Activated CD8-positive, alpha-beta memory T cell treated with anti-CD3 and anti-CD28 coated beads for 36 hours (primary cell): ENCODE data around the gene DPF1. TPM values are rescaled to one million over a fixed set of nuclear protein-coding genes. Genes with fewer than 3 reads are reported as not detected.
"Not testable (repeated sequence)": the region's sequence is repeated elsewhere in the genome, so short reads cannot be mapped to it uniquely, and the experiment has no call there.

Source experiments
- CTCF ChIA-PET: fragments of 350-600 bp; sonication (Branson Sonifier 250); formaldehyde crosslinking; loops from one replicate; lab custom pipeline; 2021; ENCODE audit warnings: antibody characterized with exemption; lab: Charles Lee
- POLR2A ChIA-PET: fragments of 350-600 bp; sonication (Branson Sonifier 250); formaldehyde crosslinking; loops from one replicate; lab custom pipeline; 2021; ENCODE audit warnings: antibody characterized with exemption; lab: Charles Lee
- total RNA-seq, 2 experiments: library from RNA; stranded (reverse); gene quantifications; one replicate each; pipeline ENCODE4 v1.2.3, GENCODE V29; 2021

The DPF1 gene
- under 1 TPM; 0.48 to 0.65 TPM for total RNA-seq

DNA sequence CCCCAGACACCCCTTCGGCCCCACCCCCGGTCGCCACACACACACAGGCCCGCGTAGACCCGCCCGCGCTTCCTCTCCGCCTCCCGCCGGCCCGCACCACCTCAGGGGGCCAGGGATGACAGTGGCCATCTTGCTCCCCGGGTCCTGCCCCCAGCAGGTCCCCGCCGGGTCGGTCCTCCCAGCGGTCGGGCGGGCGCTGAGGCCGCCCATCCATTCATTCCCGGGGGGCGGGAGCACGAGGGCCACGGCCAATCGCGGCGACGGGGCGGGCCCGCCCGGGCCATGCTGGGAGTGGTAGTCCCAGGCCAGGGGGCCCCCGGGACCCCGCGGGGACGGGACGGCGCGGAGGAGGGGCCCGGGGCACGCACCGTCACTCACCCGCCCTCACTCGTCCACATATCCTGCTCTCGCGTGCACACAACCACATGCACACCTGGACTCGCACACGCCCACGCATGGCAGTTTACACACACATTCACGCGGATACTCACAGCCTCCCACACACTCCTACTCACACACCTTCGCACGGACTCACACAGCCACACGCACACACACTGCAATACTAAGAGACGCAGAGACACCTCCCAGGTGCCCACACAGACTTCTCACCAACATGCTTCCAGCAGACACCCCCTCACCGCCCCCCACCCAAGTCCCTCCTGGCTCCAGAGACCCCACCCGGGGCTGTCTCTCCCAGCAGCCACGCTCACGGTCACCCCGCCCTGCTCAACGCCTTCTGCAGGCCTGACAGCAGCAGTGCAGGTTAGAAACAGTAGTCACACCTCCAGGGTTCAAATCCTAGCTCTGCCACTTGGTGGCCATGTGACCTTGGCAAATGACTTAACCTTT lies at the start of gene DPF1:
TSS of gene DPF1 (minus strand) at position 209 of the 849 bp plus-strand sequence. CDS start at position 129, 80 bp downstream.
- POLR2A ChIA-PET = no interaction called here
- CTCF ChIA-PET = interaction anchor here (1.4 kb wide), 1 partner anchor 322 kb away, joined by 7 read pairs; no protein-coding TSS in a partner anchor

DNA sequence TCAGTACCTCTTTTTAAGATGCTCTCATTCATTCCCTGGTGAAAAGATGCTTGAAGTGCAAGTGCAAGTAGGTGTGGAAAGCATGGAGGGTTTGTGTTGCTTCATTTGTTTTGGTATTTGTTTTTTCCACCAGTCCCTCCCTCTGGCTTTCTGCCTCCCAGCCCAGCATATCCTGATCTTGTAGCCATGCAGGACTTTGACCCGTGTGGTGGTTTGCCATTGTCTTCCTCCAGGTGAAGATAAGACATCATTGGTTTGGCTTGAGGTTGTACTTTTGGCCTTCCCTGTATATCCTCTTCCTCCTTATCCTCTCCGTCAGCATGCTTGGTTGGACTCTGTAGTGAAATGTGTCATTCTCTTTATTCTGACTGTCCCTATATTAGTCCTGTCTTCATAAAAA lies 49.5 kb upstream of the DPF1 start:
- ChIA-PET CTCF (no interaction called here), POLR2A (no interaction called here)

DNA sequence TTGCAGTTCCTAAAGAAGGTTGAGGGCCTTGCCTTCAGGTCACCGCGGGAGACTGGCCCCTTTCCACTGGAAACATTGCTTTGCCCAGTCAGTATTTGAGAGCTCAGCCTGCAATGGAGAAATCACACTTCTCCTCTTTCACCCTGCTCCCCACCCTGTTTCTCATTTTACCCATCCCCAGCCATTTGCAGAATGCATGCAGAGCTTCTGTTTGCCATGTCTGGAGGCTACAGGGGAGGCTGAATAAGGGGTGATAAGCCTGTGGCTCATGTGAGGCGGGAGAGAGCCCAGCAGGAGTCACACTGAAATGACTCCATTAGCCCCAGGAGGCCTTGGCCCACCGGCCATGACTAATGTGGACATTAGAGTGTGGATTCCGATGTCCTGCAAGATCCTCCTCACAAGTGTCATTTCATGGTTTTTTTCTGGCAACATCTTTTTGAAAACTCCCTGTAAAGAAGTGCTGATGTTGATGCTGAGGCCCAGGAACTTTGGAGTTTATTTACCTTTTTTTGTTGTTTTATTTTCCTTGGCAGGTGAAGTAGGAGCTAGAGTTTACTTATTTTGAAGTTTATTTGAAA lies 46.7 kb upstream of the DPF1 start:
- CTCF ChIA-PET = no interaction called here
- POLR2A ChIA-PET = no interaction called here

DNA sequence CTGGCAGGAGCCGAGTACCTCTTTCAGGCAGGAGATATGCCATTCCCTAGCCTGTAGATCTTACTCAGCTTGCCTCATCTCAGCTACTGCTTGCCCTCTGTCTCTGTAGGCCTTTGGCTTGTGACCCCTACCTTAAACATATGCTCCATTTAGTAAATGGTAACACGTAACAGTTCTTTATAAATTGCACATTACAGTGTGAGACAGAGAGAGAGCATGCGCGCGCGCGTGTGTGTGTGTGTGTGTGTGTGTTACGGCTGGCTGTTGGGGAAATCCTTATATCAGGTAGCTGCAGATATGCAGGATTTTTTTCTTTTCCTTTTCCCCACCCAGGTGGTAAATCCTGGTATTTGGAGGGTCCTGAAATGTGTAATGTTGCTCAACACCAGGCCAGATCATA lies 44.5 kb upstream of the DPF1 start:
- ChIA-PET CTCF (interaction anchor here (0.5 kb wide), 1 partner anchor 120 kb away, joined by 3 read pairs; no protein-coding TSS in a partner anchor), POLR2A (no interaction called here)

DNA sequence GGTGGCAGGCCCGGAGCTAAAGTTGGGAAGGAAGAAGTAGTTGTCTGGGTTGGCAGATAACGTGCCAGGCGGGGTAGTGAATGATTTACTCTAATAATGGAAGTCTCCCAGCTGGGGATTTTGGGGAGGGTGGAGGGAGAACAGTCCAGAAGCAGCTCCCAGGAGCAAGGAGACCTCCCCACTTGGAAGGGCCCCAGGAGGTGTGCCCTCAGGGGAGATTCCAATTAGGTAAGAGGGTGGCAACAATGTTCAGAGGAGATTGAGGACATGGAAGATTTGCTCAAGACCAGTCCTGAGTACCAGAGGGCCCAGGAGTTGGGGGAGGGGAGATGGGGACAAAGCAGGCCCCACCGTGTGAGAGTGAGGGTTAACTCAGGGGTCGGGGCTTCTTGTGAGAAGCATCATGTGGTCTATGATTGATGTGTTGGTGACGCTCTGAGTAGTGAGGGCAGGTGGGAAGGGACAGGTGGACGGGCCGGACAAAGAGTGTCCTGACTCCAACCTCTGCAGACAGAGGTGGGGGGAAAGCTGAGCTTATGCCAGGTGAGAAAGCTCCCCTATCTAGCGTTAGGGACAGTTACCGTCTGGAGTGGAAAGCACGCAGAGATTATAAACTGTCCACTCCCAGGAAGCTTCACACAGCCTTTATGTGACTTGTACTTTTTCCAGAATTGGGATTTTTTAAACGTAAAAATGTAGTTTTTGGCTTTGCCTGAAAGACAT lies 43.9 kb upstream of the DPF1 start:
- CTCF ChIA-PET = interaction anchor here (0.5 to 1.5 kb wide), 2 partner anchors 24 to 119 kb away, joined by 3 to 5 read pairs; no protein-coding TSS in a partner anchor
- POLR2A ChIA-PET = no interaction called here

DNA sequence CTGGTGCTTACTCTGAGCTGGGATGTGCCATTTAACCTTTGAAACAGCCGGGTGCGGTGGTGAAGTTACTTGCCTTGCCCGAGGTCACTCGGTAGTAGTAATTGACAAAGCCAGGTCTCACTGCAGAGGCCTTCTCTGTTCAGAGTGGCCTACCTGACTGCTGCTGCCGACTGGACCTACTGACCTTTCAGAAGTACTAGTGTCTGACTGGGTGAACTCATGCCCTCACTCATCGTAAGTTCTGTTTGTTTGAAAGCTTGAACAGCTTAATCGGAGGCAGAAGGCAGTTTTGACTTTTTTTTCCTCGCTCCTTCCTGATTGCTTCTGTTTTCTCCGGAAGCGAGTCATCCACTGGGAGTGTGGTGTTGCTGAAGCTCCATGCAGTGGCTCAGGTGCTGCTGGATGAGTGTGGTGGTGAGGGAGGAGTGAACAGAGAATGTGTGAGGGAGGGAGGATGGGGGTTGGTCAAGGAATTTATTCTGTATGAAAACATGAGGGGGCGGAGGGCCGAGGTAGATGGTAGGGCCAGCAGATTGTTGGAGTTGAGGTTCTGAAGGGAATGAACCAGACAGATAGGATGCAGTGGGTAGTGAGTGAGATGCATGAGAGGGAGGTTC lies 43.1 kb upstream of the DPF1 start:
- ChIA-PET POLR2A (no interaction called here), CTCF (interaction anchor here (1.5 kb wide), 1 partner anchor 23 kb away, joined by 5 read pairs; no protein-coding TSS in a partner anchor)

DNA sequence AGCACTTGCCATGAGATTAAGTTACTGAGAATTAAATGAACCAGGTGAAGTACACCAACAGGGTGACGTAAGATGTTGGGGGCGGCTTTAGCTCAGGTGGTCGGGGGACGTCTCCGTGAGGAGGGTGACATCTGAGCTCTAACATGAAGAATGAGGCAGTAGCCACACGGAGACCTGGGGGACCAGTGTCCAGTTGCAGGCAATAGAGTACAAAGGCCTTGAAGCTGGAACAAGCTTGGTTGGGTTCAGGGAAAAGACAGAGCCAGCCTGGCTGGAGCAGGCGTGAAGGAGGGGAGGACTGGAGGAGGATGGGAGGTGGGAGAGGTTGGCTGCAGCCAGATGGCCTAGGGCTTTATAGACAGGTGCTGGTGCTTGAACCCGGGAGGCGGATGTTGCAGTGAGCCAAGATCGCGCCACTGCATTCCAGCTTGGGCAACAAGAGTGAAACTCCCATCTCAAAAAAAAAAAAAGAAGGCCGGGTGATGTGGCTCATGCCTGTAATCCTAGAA lies 42.0 kb upstream of the DPF1 start:
- POLR2A ChIA-PET = interaction anchor here (0.7 kb wide), 1 partner anchor 359 kb away, joined by 3 read pairs; the partner anchor contains the start of gene SIPA1L3
- CTCF ChIA-PET = interaction anchor here (0.6 to 1.9 kb wide), 2 partner anchors 84 to 363 kb away, joined by 3 to 7 read pairs; no protein-coding TSS in a partner anchor

DNA sequence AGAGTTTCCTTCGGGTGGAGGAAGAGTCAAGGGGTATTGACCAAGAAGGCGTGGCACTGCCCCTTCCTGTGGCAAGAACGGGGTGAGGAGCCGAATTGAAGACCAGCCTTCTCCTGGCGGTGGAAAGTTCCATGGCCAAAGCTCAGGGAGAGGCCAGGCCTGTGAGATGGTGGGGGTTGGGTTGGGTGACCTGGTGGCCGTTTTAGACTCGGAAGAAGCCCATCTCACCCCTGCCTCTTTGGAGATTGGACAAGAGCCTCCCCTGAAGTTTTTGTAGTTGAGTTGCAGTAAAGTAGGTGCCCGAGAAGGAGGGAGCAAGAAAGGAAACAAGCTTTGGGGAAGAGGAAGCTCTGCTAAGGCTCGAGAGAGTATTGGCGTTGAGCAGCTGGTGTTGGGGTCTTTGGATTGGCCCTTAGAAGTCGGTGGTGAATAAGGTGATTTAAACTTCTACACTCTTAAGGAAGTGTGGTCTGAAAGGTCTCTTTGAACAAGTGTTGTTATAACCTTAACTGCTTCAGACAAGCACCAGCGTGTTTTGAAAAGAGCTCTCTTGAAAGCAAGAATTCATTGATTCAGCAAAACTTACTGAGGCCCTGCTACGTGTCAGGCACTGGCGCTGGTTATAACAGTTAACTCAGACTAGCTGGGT lies 41.3 kb upstream of the DPF1 start:
- POLR2A ChIA-PET = interaction anchor here (0.6 to 0.7 kb wide), 2 partner anchors 207 to 358 kb away, joined by 3 to 16 read pairs; partner anchors contain the start of gene SIPA1L3
- CTCF ChIA-PET = interaction anchor here (0.6 to 1.9 kb wide), 2 partner anchors 83 to 363 kb away, joined by 3 to 7 read pairs; no protein-coding TSS in a partner anchor

DNA sequence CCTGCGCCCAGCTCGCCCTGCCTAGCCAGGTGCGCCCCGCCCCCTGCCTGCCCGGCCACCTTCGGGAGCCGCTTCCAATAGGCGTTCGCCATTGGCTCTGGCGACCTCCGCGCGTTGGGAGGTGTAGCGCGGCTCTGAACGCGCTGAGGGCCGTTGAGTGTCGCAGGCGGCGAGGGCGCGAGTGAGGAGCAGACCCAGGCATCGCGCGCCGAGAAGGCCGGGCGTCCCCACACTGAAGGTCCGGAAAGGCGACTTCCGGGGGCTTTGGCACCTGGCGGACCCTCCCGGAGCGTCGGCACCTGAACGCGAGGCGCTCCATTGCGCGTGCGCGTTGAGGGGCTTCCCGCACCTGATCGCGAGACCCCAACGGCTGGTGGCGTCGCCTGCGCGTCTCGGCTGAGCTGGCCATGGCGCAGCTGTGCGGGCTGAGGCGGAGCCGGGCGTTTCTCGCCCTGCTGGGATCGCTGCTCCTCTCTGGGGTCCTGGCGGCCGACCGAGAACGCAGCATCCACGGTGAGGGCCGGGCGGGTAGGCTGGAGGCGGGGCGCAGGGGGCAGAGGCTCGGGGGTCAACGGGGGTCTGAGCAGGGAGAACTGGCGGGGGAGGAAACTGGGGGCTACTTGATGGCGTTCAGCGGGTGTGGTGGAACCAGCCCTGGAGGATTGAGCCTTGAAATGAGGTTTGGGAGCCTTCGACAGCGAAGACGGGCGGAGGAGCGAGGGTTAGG lies 40.6 kb upstream of the DPF1 start, which contains the start of gene SPINT2:
TSS of gene SPINT2 (plus strand) at position 88 of the 727 bp plus-strand sequence. CDS start at position 408, 320 bp downstream.
- ChIA-PET POLR2A (no interaction called here), CTCF (interaction anchor here (1.0 to 1.9 kb wide), 3 partner anchors 18 to 362 kb away, joined by 3 to 7 read pairs (median 5); no protein-coding TSS in a partner anchor)

DNA sequence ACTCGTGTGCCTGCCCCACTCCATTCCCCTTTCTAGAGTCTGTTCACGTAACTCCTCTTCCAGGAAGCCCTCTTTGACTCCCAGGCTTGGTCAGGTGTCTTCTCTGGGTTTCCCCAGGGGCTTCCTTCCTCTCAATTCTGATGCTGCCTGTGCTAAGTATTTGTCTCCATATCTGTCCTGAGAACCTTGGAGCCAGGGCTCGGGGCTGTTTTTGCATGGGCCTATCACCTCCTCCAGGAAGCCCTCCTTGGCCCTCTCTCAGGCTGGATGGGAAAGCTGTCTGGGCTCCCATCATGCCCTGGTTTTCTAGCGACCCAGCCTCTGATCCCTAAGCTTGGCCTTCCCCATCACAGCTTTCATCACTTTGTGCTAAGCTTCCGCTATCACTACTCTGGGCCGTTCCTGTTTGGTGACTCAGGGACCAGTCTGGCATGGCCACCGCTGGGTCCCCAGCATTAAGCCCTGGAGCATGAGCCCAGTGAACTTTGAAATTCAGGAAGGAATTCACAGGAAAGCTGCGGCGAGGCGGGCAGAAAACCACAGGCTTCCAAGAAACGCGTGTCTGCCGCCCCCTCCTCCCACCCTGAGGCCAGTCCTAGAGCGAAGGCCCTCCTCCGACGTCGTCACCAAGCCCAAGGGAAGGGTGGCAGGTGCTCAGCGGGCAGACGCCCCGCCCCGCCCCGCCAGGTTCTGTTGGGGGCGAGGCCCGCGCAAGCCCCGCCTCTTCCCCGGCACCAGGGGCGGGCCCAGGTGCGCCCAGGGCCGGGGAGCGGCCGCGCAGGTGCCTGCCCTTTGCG lies 39.9 kb upstream of the DPF1 start:
- POLR2A ChIA-PET = interaction anchor here (0.6 to 0.7 kb wide), 2 partner anchors 72 to 1158 kb away, joined by 3 to 4 read pairs; partner anchors contain the start of gene CATSPERG
- CTCF ChIA-PET = interaction anchor here (1.0 to 1.4 kb wide), 3 partner anchors 17 to 72 kb away, joined by 3 to 5 read pairs (median 5); partner anchors contain the start of gene CATSPERG

DNA sequence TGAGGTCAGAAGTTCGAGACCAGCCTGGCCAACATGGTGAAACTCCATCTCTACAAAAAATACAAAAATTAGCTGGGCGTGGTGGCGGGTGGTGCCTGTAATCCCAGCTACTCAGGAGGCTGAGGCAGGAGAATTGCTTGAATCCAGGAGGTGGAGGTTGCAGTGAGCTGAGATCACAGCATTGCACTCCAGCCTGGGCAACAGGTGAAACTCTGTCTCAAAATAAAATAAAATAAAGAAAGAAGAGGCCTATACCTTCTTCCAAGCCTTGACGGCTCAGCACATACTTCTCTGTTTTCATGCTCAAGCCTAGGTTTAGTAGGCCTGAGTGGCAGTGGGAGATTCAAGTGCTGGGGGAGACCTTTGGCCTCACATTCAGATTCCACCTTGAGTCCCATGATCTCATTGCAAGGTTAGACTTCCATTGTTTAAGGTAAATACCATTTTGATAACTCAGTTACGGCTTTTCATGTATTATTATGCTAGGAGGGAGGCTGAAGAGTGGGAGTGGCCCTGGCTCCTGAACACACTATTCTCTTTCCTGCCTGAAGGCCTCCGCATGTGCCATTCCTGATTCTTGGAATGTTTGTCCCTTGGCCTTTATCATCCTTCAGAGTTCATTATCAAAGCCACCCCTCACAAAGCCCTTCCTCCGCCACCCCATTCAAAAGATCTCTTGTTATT lies 38.7 kb upstream of the DPF1 start:
- CTCF ChIA-PET = interaction anchor here (1.4 kb wide), 2 partner anchors 19 to 73 kb away, joined by 3 to 5 read pairs; partner anchors contain the start of gene CATSPERG
- POLR2A ChIA-PET = interaction anchor here (0.6 to 0.7 kb wide), 3 partner anchors 53 to 114 kb away, joined by 3 to 8 read pairs (median 3); partner anchors contain the start of gene CATSPERG

DNA sequence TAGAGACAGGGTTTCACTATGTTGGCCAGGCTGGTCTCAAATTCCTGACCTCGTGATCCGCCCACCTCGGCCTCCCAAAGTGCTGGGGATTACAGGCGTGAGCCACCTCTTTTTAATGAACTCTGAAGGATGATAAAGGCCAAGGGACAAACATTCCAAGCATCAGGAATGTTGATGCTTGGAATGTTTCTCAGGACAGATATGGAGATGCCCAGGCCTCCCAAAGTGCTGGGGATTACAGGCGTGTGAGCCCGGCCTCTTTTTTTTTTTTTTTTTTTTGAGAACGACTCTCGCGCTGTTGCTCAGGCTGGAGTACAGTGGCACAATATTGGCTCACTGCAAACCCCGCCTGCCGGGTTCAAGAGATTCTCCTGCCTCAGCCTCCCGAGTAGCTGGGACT lies 37.9 kb upstream of the DPF1 start:
- POLR2A ChIA-PET = interaction anchor here (0.6 kb wide), 1 partner anchor 114 kb away, joined by 3 read pairs; no protein-coding TSS in a partner anchor
- CTCF ChIA-PET = not testable (repeated sequence)

DNA sequence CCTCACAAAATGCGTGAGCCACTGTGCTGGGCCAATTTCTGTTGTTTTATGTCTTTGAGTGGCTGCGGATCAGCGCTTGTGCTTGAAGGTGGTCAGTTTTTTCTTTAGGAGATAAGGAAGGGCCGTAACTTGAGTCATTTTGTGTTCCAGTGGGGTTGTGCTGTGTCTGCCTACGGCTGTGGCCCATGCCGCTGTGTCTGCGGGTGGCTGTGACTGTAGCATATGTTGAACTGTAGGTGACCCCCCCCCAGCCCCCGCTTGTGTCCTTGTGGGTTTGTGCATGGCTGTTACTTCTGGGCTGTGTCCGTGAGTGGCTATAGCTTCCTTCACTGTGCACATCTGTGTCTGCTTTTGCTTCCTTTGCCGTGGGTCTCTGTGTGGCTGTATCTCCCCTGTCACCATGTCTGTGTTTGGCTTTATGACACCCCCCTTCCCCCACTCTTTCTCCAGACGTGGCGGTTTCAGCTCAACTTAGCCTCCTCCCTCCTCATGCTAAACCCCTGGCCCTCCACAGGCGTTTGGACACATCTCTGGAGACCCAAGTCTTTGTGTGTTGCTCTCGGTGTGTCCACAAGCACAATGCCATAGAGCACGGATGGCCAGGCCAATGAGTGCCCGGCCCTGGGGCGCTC lies 31.5 kb upstream of the DPF1 start:
- POLR2A ChIA-PET = no interaction called here
- CTCF ChIA-PET = interaction anchor here (0.9 to 2.8 kb wide), 3 partner anchors 12 to 113 kb away, joined by 3 to 11 read pairs (median 3); no protein-coding TSS in a partner anchor

DNA sequence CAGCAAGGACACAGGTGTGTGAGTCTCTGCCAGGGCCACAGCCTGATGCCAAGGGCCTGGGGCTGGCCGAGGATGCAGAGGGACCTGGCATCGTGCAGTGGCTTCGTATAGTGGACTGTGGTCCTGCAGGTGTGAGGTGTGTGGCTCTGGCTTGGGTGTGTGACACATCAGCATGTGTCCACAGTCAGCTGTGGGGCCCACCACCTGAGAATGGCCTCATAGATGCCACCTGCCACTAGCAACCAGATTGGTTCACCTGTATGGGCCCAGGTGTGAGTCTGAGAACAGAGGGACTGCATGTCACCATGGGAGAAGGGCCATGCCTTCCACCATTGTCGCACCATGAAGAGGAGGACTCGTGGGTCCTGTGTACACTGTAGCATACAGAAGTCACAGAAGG lies 29.8 kb upstream of the DPF1 start:
- ChIA-PET POLR2A (no interaction called here), CTCF (no interaction called here)
